Smooth muscle cell (in vitro differentiated cells): ENCODE data around the gene PRSS27. TPM values are rescaled to one million over a fixed set of nuclear protein-coding genes. Genes with fewer than 3 reads are reported as not detected.

Experiments used
- DNase-seq: peaks from one replicate; lab custom pipeline; 2025; ENCODE audit not compliant: unreplicated experiment; lab: John Stamatoyannopoulos, UW
- H2AFZ ChIP-seq: fragments of 200-600 bp; sonication (generic); 2 replicates; pipeline ENCODE4 v1.6.0; 2016; ENCODE audit warnings: antibody characterized with exemption, low read depth, mild to moderate bottlenecking
- H3F3A ChIP-seq: fragments of 200-600 bp; sonication (generic); 2 replicates; pipeline ENCODE4 v1.6.0; 2017; ENCODE audit warnings: antibody characterized with exemption, low read depth
- H3K27ac ChIP-seq: fragments of 200-600 bp; sonication (generic); 2 replicates; pipeline ENCODE4 v1.5.1; 2016; ENCODE audit warnings: low read depth, mild to moderate bottlenecking
- H3K27me3 ChIP-seq: fragments of 200-600 bp; sonication (generic); 2 replicates; pipeline ENCODE4 v1.6.1; 2016; ENCODE audit warnings: low read depth, mild to moderate bottlenecking
- H3K36me3 ChIP-seq: fragments of 200-600 bp; sonication (generic); 2 replicates; pipeline ENCODE4 v1.5.1; 2016; ENCODE audit warnings: low read depth
- H3K4me1 ChIP-seq: fragments of 200-600 bp; sonication (generic); 2 replicates; pipeline ENCODE4 v1.5.1; 2016; ENCODE audit warnings: low read depth
- H3K4me2 ChIP-seq: fragments of 200-600 bp; sonication (generic); 2 replicates; pipeline ENCODE4 v1.6.0; 2016; ENCODE audit warnings: mild to moderate bottlenecking
- H3K4me3 ChIP-seq: fragments of 200-600 bp; sonication (generic); 2 replicates; pipeline ENCODE4 v1.5.1; 2016; ENCODE audit warnings: mild to moderate bottlenecking
- H3K79me2 ChIP-seq: fragments of 200-600 bp; sonication (generic); 2 replicates; pipeline ENCODE4 v1.6.0; 2016; ENCODE audit warnings: low read depth, mild to moderate bottlenecking
- H3K9ac ChIP-seq: fragments of 200-600 bp; sonication (generic); 2 replicates; pipeline ENCODE4 v1.6.0; 2016; ENCODE audit warnings: low read depth
- H3K9me3 ChIP-seq: fragments of 200-600 bp; sonication (generic); replicated peaks from 2 replicates; pipeline ENCODE4 v1.5.1; 2016; ENCODE audit warnings: low read depth
- H4K20me1 ChIP-seq: fragments of 200-600 bp; sonication (generic); 2 replicates; pipeline ENCODE4 v1.6.0; 2016; ENCODE audit warnings: low read depth
- WGBS: methylation state at CpG from one replicate; pipeline ENCODE4 v1.1.7; 2016; ENCODE audit warnings: low lambda C conversion rate; 5-methylcytosine and 5-hydroxymethylcytosine counted together
- polyA plus RNA-seq: library from polyadenylated mRNA; unstranded; fragments of >200 nt; fragmentation: Nextera tagmentation; extraction: Ambion mirVana; gene quantifications from 2 replicates; pipeline ENCODE4 v1.2.1, GENCODE V29; 2016
- total RNA-seq: library from RNA; depleted of rRNA; stranded (reverse); fragments of >200 nt; gene quantifications from 2 replicates; pipeline ENCODE4 v1.2.3, GENCODE V29; 2014
- TF ChIP-seq, protein P1 (sequence below): fragments of 200-600 bp; sonication (generic); IDR thresholded peaks from 2 replicates; pipeline ENCODE4 v1.5.1; 2017; ENCODE audit warnings: borderline replicate concordance, mild to moderate bottlenecking, antibody characterized with exemption; ENCODE audit not compliant: insufficient read depth, poor library complexity, severe bottlenecking

Gene PRSS27
- total and polyA plus RNA-seq, 2 experiments from 2014 or later: 0.63 to 3.3 TPM

DNA sequence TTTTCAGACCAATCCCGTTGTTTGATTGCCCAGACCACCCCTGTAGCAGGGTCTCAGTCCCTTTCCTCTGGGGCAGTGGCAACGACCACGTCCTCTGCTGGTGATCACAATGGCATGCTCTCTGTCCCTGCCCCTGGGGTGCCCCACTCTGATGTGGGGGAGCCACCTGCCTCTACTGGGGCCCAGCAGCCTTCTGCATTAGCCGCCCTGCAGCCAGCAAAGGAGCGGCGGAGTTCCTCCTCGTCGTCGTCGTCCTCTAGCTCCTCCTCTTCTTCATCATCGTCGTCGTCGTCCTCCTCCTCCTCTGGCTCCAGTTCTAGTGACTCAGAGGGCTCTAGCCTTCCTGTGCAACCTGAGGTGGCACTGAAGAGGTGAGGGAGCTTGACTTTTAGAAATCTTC lies 47.9 kb upstream of the PRSS27 start:
- Histone ChIP-seq H2AFZ (no peak overlapping the region), H3K9me3 (no peaks in the 10 kb centered on the region), H3F3A (peaks cover 34% of the 10 kb centered on the region), H4K20me1 (peaks cover 97% of the 10 kb centered on the region), H3K36me3 (peaks cover 22% of the 10 kb centered on the region), H3K27me3 (no peaks in the 10 kb centered on the region), H3K27ac (no peak overlapping the region), H3K9ac (no peak overlapping the region), H3K4me2 (no peak overlapping the region), H3K4me1 (no peaks in the 10 kb centered on the region), H3K79me2 (peaks cover 60% of the 10 kb centered on the region), H3K4me3 (no peak overlapping the region)
- TF ChIP-seq, protein P1, sequence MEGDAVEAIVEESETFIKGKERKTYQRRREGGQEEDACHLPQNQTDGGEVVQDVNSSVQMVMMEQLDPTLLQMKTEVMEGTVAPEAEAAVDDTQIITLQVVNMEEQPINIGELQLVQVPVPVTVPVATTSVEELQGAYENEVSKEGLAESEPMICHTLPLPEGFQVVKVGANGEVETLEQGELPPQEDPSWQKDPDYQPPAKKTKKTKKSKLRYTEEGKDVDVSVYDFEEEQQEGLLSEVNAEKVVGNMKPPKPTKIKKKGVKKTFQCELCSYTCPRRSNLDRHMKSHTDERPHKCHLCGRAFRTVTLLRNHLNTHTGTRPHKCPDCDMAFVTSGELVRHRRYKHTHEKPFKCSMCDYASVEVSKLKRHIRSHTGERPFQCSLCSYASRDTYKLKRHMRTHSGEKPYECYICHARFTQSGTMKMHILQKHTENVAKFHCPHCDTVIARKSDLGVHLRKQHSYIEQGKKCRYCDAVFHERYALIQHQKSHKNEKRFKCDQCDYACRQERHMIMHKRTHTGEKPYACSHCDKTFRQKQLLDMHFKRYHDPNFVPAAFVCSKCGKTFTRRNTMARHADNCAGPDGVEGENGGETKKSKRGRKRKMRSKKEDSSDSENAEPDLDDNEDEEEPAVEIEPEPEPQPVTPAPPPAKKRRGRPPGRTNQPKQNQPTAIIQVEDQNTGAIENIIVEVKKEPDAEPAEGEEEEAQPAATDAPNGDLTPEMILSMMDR: no peak
- no peak for DNase-seq
- WGBS: 97% methylated on average over 14 of the region's 14 CpGs

DNA sequence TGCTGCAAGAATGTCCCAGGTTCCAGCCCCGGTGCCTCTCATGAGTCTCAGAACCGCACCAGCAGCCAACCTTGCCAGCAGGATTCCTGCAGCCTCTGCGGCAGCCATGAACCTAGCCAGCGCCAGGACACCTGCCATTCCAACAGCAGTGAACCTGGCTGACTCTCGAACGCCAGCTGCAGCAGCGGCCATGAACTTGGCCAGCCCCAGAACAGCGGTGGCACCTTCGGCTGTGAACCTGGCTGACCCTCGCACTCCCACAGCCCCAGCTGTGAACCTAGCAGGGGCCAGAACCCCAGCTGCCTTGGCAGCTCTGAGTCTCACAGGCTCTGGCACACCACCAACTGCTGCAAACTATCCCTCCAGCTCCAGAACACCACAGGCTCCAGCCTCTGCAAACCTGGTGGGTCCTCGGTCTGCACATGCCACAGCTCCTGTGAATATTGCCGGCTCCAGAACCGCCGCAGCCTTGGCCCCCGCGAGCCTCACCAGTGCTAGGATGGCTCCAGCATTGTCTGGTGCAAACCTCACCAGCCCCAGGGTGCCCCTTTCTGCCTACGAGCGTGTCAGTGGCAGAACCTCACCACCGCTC lies 47.2 kb upstream of the PRSS27 start:
- Histone ChIP-seq H3K27me3 (no peaks in the 10 kb centered on the region), H3K4me1 (no peaks in the 10 kb centered on the region), H3K4me3 (no peak overlapping the region), H2AFZ (no peak overlapping the region), H3K9ac (no peak overlapping the region), H3K36me3 (peaks cover 27% of the 10 kb centered on the region), H3K79me2 (peaks cover 65% of the 10 kb centered on the region), H3K9me3 (no peaks in the 10 kb centered on the region), H3F3A (peaks cover 34% of the 10 kb centered on the region), H3K27ac (no peak overlapping the region), H4K20me1 (peaks cover 100% of the 10 kb centered on the region), H3K4me2 (no peak overlapping the region)
- TF ChIP-seq, protein P1: no peak
- WGBS: 98% methylated on average over 19 of the region's 19 CpGs
- no peak for DNase-seq

DNA sequence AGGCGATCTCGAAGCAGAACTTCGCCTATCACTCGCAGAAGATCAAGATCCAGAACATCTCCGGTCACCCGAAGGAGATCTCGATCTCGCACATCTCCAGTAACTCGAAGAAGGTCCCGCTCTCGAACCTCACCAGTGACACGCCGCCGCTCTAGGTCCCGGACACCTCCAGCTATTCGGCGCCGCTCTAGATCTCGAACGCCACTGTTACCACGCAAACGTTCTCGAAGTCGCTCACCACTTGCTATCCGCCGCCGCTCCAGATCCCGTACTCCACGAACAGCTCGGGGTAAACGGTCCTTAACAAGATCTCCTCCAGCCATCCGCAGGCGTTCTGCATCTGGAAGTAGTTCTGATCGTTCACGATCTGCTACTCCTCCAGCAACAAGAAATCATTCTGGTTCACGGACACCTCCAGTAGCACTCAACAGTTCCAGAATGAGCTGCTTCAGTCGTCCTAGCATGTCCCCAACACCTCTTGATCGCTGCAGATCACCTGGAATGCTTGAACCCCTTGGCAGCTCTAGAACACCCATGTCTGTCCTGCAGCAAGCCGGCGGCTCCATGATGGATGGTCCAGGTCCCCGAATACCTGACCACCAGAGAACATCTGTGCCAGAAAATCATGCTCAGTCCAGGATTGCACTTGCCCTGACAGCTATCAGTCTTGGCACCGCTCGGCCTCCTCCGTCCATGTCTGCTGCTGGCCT lies 46.6 kb upstream of the PRSS27 start:
- H3K9ac ChIP-seq: no peak overlapping the region
- TF ChIP-seq, protein P1: no peak
- peaks cover 100% of the 10 kb centered on the region for H4K20me1 ChIP-seq
- H3K4me3 ChIP-seq: no peak overlapping the region
- H3K9me3 ChIP-seq: no peaks in the 10 kb centered on the region
- peaks cover 29% of the 10 kb centered on the region for H3F3A ChIP-seq
- no peak for DNase-seq
- H3K79me2 ChIP-seq: peaks cover 71% of the 10 kb centered on the region
- H3K27me3 ChIP-seq: no peaks in the 10 kb centered on the region
- no peaks in the 10 kb centered on the region for H3K4me1 ChIP-seq
- no peak overlapping the region for H3K4me2 ChIP-seq
- WGBS: 97% methylated on average over 44 of the region's 44 CpGs
- H2AFZ ChIP-seq: no peak overlapping the region
- peaks cover 31% of the 10 kb centered on the region for H3K36me3 ChIP-seq
- H3K27ac ChIP-seq: no peak overlapping the region
